LNCAP (cell line): ENCODE results near the gene RFLNA.

Experiments used
- TF ChIP-seq, protein P1 (sequence below): fragments of 450-650 bp; IDR thresholded peaks from 2 replicates; pipeline ENCODE4 v1.5.1; 2017; ENCODE audit warnings: mild to moderate bottlenecking

Gene RFLNA

DNA sequence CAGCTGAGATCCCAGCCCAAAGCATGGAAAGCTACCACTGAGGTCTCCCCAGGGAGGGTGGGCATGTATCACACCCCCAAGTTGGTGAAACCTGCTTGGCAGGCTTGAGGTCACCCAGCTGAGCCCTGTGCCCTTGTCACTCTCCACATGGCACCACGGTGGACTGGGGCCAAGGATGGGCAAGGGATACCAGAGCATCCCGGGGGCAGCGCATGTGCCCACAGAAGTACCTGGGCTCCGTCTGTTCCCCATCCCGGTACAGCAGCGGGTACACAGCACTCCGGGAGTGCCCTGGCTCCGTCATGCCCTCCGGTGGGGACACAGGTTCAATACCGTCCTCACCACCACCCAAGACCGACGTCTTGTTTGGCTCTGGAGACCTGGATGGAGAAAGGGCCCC is 38.0 kb downstream of the RFLNA start:
- TF ChIP-seq, protein P1, sequence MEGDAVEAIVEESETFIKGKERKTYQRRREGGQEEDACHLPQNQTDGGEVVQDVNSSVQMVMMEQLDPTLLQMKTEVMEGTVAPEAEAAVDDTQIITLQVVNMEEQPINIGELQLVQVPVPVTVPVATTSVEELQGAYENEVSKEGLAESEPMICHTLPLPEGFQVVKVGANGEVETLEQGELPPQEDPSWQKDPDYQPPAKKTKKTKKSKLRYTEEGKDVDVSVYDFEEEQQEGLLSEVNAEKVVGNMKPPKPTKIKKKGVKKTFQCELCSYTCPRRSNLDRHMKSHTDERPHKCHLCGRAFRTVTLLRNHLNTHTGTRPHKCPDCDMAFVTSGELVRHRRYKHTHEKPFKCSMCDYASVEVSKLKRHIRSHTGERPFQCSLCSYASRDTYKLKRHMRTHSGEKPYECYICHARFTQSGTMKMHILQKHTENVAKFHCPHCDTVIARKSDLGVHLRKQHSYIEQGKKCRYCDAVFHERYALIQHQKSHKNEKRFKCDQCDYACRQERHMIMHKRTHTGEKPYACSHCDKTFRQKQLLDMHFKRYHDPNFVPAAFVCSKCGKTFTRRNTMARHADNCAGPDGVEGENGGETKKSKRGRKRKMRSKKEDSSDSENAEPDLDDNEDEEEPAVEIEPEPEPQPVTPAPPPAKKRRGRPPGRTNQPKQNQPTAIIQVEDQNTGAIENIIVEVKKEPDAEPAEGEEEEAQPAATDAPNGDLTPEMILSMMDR, result no peak

DNA sequence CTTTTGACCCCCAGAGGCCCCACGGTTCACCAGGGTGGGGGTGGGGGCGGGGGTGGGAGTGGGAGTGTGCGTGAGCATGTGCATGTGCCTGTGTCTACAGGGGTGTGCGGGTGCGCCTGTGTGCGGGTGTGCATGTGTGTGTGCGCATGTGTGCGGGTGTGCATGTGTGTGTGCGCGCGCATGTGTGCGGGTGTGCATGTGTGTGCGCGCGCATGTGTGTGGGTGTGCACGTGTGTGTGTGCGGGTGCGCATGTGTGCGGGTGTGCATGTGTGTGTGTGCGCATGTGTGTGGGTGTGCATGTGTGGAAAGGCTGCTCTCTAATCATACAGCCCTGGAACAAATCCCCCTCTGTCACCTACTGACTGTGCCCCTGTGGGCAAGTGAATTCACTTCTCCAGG is 38.8 kb downstream of the RFLNA start:
- TF ChIP-seq, protein P1, result no peak

DNA sequence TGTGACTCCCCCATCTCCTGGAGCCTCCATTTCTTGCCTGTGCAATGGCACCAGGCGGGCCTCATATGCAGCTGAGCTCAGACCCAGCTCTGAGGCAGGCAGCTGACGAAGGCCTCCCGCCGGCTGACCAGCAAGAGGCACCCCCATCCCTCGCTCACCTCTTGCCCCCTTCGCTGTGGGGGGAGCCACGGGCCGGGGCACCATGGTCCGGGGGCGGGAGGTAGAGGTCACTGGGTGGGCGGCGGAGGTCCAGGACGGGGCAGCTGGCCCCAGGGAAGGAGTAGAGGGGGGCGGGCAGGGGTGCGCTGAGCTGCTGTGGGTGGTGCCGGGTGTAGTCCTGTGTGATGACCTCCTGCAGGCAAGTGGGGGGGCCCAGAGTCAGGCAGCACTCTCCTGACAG is 39.4 kb downstream of the RFLNA start:
- TF ChIP-seq, protein P1, result no peak

DNA sequence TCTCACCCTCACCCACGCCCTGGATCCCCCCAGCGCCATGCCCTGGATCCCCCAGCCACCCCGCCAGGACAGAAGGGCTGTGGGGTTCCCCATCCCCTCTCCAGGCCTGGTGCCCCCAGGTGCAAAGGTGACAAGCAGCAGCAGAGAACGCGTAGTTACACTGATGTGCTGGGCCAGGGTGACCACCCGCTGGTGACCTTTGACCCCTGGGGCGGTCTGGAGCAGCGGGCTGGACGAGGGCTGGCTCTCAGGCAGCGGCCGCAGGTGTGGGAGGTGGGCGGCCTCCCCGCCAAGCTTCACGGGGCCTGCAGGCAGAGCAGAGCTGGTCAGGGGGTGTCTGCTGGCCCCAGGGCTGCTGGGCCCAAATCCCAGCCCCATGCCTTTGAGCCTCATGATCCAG is 40.1 kb downstream of the RFLNA start:
- TF ChIP-seq, protein P1, result no peak

DNA sequence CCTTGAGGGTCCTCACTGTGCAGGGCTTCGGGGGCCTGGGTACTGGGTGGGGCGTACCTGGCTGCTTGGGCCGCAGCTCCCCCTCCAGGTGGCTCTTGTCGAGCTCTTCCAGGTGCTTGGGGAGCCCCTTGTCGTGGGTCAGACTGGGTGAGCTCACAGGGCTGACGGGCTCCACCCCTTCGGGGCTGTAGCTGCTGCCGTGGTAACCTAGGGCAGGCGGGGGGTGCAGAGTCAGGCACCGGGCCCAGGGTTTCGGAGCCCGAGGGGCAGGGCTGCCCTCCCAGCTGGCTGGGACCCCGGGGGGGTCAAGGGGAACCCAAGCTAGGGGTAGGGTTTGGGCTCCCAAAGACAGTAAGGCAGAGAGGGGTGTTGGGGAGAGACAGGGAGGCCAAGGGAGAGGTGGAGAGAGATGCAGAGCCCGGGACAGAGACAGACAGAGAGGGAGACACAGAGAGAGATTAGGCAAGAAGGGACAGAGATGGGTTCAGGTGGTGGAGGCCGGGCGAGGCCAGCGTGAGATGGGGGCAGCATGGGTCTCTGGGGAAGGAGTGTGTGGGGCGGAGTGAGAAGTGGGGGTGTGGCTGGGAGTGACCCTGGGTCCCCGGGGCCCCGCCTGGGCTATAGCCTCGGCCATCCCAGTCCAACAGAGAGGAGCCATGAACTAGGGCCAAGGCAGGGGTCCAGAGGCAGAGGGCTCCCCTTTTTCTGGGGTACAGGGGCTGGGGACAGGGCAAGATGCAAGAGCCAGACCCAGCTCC is 40.7 kb downstream of the RFLNA start:
- TF ChIP-seq, protein P1, result no peak

DNA sequence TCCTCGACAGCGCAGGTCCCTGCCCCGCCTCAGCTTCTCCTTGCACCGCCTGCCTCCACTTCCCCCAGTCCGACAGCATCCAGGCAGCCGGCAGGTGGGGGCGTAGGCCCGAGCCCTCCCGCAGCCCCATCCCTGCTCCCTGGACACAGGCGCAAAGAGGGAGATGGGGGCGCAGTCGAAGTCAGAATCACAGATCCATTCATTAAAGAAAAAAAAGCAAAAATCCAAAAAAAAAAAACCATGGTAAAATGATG is 41.2 kb downstream of the RFLNA start:
- TF ChIP-seq, protein P1, result no peak

DNA sequence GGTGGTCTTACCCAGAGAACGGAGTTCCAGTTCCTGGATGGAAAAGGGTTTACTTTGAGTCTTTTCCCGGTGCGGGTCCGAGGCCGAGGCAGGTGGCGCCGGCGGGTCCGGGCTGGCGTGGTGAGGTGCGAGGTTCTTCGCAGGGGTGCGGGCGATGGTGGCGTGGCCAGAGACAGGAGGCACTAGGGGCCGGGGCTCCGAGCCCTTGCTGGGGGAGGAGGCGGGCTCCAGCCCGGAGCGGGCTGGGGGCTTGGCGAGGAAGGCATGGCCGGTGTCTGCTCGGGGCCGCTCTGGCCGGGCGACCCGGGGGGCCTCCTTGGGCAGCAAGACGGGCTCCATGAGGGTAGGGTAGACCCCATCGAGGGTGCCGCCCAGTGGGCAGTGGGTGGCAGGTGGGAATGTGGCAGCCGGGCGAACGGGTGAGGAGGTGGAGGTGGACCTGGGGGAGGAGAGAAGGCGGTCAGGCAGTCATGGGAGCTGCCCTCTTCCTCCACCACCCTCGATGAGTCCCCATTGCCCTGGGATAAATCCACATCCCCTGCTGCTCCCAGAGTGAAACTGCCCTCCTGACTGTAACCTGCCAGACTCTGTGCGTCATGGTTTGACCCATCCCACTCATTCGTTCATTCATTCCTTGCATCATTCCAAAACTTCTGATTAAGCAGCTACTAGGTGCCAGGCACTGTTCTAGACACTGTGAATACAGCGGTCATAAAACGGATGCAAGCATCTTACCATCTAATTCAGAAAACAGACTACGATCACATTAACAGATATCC is 42.0 kb downstream of the RFLNA start:
- TF ChIP-seq, protein P1, result no peak
